ENCODE results near the gene UBN1.

The UBN1 gene

GRCh38 chr16:4864728-4865127, 17.4 kb downstream of the UBN1 start:
- DNase-seq = no peak

GRCh38 chr16:4865231-4865860, 18.1 kb downstream of the UBN1 start:
- no peak for DNase-seq

- DNase-seq = no peak
Observed at GRCh38 chr16:4866586-4866985, 19.3 kb downstream of the UBN1 start.

- no peak for DNase-seq
Observed at GRCh38 chr16:4868026-4868425, 20.7 kb downstream of the UBN1 start.

- no peak for DNase-seq
Observed at GRCh38 chr16:4868535-4868934, 21.3 kb downstream of the UBN1 start.

GRCh38 chr16:4869147-4869805, 22.0 kb downstream of the UBN1 start:
- DNase-seq = no peak

- DNase-seq = no peak
Observed at GRCh38 chr16:4870138-4870671, 22.9 kb downstream of the UBN1 start.

GRCh38 chr16:4871071-4871470, 23.8 kb downstream of the UBN1 start:
- DNase-seq = no peak

GRCh38 chr16:4873091-4873490, 25.8 kb downstream of the UBN1 start:
- no peak for DNase-seq

GRCh38 chr16:4874666-4875065, 27.4 kb downstream of the UBN1 start:
- DNase-seq = no peak

- DNase-seq = no peak
Observed at GRCh38 chr16:4876646-4877379, 29.5 kb downstream of the UBN1 start.

GRCh38 chr16:4877380-4877685, 30.1 kb downstream of the UBN1 start:
- DNase-seq = no peak

- no peak for DNase-seq
Observed at GRCh38 chr16:4879049-4879448, 31.8 kb downstream of the UBN1 start.

- DNase-seq = no peak
Observed at GRCh38 chr16:4880006-4880580, 32.8 kb downstream of the UBN1 start.

- DNase-seq = no peak
Observed at GRCh38 chr16:4882000-4882632, 34.8 kb downstream of the UBN1 start.

- DNase-seq = no peak
Observed at GRCh38 chr16:4882633-4883285, 35.5 kb downstream of the UBN1 start.

GRCh38 chr16:4883501-4883900, 36.2 kb downstream of the UBN1 start:
- DNase-seq = no peak

- no peak for DNase-seq
Observed at GRCh38 chr16:4884209-4884608, 36.9 kb downstream of the UBN1 start.

GRCh38 chr16:4884972-4885874, 37.9 kb downstream of the UBN1 start:
- DNase-seq = no peak

- DNase-seq = no peak
Observed at GRCh38 chr16:4886151-4886550, 38.9 kb downstream of the UBN1 start.

- no peak for DNase-seq
Observed at GRCh38 chr16:4888428-4889135, 41.3 kb downstream of the UBN1 start.

Measured in activated naive CD4-positive, alpha-beta T cell treated with anti-CD3 and anti-CD28 coated beads, Interleukin-2, amount 50 U/mL, for 16 hours (primary cell).